ENCODE data around the gene SKOR1.

DNA sequence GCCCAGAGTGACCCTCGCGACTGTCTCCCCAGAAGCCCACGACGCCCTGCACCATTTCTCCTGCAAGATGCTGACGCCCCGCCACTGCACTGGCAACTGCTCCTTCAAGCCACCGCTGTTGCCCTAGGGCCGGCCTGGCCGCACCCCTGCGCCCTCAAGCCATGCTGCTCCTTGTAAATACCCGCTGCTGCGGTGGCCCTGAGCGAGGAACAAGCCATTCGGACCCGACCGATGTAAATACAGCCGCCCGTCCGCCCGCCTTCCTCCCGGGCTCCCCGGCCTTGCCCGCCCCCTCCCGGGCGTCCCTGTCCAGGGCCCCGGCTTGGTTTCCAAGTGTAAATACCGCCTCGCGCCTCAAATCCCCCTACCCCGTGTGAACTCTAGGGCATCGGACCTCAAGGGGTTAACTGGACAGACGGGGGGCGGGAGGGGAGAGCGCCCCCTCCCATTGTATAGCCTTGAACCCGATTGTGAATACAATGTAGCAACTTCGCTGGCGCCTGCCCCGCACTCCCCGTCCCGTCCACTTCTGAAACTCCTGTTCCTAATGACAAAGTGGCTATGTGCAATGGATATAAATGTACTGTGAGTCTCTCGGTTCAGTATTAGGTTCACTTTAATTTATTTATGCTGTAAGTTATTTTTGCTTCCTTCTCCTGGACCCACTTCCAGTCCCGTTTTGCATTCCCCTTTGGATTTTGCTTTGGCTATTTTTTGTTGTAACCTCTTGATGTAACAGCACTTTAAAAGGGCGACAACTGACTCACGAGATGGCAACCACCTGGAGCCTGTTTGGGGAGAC, 8.6 kb downstream of the SKOR1 start:
- TF ChIP-seq, protein P1, sequence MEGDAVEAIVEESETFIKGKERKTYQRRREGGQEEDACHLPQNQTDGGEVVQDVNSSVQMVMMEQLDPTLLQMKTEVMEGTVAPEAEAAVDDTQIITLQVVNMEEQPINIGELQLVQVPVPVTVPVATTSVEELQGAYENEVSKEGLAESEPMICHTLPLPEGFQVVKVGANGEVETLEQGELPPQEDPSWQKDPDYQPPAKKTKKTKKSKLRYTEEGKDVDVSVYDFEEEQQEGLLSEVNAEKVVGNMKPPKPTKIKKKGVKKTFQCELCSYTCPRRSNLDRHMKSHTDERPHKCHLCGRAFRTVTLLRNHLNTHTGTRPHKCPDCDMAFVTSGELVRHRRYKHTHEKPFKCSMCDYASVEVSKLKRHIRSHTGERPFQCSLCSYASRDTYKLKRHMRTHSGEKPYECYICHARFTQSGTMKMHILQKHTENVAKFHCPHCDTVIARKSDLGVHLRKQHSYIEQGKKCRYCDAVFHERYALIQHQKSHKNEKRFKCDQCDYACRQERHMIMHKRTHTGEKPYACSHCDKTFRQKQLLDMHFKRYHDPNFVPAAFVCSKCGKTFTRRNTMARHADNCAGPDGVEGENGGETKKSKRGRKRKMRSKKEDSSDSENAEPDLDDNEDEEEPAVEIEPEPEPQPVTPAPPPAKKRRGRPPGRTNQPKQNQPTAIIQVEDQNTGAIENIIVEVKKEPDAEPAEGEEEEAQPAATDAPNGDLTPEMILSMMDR (IDR thresholded peaks at IDR 0.05; ENCODE audit: borderline replicate concordance, extremely low read depth, low read length, poor library complexity, severe bottlenecking) = no peak
- TF ChIP-seq EZH2 (IDR thresholded peaks at IDR 0.05; ENCODE audit: borderline replicate concordance, low read depth, low read length, severe bottlenecking) = no peak
